ENCODE results near the gene TMEM50A. TPM values are rescaled to one million over a fixed set of nuclear protein-coding genes. Genes with fewer than 3 reads are reported as not detected.
"Not testable (repeated sequence)": the region's sequence is repeated elsewhere in the genome, so short reads cannot be mapped to it uniquely, and the experiment has no call there.

The TMEM50A gene
- total RNA-seq, 1 experiment from 2014 or later = 92.5 TPM

DNA sequence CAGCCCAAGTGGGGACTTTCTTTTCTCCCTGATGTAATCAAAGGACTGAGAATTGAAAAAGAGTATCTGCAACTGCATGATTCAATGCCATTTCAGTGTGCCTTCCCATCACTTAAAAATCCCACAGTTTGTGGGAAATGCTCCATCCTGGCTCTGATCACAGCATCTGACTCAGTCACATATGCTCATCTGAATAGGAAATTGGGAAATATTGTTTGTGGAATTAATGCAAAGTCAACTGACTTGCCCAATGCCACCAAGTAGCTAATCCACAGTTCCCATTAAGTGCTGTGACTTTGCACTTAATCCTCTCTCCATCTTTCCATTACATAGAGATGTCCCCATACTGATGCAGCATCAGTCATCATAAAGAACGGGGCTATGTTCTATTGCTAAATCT is 45.0 kb downstream of the TMEM50A start:
- not testable (repeated sequence) for DNase-seq (ENCODE audit: extremely low read depth, low read depth)

- not testable (repeated sequence) for DNase-seq (ENCODE audit: extremely low read depth, low read depth)
Observed at GRCh38 chr1:25383875-25384274, 45.7 kb downstream of the TMEM50A start.

GRCh38 chr1:25387096-25387495 is 49.0 kb downstream of the TMEM50A start:
- not testable (repeated sequence) for DNase-seq (ENCODE audit: extremely low read depth, low read depth)

DNA sequence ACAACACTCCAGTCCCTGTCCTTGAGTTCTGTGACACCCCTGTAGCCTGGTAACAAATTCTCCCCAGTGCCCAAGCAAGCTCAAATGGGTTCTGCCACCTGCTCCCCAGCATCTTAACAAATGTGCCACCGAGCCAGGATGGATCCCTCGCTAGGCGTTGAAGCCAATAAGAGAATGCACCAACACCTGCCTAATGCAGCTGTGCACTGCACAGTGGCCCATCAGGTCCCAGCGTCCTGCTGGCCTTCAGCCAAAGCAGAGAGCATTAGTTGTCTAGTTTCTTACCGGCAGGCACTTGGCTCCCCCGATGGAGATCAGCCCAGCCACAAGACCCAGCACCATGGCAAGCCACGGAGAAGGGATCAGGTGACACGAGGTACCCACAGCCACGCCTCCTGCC is 50.6 kb downstream of the TMEM50A start:
- not testable (repeated sequence) for DNase-seq (ENCODE audit: extremely low read depth, low read depth)

DNA sequence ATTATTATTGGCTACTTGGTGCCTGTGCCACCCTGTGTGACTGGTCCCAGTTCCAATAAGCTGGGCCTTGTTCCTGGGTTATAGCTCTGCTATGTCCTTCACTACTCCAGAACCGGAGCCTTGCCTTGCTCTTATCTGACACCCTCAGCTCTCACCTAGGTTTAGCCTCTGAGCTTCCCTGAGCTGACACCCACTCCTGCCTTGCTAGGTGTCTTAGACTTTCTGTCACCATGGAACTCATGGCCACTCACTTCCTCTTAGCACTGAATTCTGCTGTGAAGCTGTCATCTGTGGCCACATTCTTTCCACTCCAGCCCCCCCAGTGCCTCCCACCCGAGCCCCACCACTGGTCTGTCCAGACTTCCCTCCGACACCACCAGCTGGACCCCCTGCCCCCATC is 51.6 kb downstream of the TMEM50A start:
- DNase-seq (ENCODE audit: extremely low read depth, low read depth) = not testable (repeated sequence)

DNA sequence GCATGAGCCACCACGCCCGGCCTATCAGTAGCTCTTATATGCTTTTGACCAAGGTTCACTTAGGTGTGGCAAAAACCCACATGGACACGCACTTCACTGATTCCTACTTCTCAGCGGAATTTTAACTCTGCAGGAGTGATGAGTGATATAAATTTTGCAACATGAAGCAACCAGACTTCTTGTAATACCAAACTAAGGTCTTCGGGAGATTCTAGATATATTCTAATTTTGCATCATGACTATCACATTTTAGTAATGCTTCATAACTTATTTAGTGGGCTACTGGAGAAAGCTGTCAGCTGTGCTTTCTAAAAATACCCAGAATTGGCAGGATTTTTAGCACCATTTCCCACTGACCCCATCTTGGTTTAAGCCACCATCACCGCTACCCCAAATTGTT is 54.7 kb downstream of the TMEM50A start:
- no peak for DNase-seq (ENCODE audit: extremely low read depth, low read depth)

GRCh38 chr1:25397549-25397948 is 59.4 kb downstream of the TMEM50A start:
- DNase-seq (ENCODE audit: extremely low read depth, low read depth) = not testable (repeated sequence)

DNA sequence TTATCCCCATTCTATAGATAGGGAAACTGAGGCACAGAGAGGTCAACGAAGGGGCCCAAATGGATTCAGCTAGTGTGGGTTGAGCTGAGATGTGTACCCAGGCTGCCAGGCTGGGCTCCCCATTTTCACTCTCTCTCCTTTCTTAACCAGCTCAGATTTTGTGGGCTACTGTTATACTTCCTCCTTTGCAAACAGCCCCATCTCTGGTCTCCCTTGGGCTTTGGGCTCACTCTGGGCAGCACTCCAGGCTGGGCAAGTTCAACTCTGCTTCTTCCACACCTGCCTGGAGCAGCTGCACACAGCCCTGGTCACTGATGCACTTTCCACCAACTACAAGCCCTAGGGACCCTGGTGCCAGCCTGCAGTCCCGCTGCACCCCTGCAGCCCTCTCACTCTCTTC is 59.9 kb downstream of the TMEM50A start:
- not testable (repeated sequence) for DNase-seq (ENCODE audit: extremely low read depth, low read depth)

DNA sequence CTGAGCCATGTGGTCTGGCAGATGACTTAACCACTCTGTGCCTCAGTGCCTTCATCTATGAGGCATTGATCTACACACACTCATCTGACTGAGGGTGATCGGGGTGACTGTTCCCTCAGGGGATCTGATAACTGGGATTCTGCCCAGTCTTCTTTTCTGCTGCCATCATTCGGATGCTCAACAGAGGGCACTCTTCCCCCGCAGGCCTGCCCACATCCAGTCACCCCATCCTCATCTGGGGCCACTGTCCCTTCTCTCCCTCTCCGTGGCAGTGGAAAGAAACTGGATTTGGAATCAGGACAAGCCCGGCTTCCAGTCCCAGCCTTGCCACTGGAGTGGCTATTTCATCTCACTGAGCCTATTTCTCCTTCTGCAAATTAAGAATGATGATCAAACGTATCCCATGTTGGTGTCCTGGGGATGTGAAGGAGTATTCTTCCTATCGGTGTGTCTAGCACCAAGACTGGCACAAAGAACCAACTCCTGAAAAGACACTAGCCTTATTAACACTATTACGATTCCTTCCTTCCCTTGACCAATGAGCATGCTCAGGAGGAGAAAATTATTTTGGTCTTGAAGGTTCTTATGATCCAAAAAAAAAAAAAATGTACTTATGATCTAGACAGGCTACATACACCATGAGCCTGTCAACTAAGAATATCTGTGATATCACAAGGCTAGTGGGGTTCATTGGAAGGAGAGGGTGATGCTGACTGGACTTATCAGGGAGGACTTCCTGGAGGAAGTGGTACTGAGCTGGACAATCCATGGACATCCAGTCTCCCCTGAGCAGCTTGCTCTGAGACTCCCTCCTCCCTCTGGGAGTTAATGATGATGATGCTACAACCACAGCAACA is 65.0 kb downstream of the TMEM50A start:
- not testable (repeated sequence) for DNase-seq (ENCODE audit: extremely low read depth, low read depth)

DNA sequence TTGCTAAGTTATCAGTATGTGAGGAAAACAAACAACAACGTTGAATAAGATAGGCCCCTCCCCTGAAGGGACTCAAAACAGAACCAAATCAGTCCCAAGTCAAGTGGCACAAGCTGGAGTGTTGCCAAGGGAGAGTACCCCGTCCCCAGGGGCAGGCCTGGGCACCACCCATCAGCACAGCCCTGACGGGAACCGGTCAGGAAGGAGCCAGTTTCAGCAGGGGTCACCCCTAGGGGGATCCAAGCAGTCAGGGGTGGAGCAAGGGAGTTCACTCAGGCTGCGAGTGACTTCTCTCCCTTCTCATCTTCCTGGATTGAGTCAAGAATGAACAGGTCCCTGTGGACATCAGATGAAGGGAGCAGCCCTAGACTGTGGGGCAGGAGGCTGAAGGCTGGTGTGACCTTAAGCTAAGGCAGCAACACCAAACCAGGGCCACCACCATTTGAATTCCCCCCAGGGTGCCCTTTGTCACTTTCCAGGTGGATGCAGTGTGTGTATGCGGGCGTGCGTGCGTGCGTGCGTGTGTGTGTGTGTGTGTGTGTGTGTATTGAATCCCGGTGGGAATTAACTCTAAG is 67.7 kb downstream of the TMEM50A start:
- not testable (repeated sequence) for DNase-seq (ENCODE audit: extremely low read depth, low read depth)

- DNase-seq (ENCODE audit: extremely low read depth, low read depth) = not testable (repeated sequence)
Observed at GRCh38 chr1:25409641-25410427, 71.7 kb downstream of the TMEM50A start.

Other genes with a start within 250 kb of the TMEM50A start
- gene SYF2, start 105.8 kb upstream of the TMEM50A start, total RNA-seq (2014; rRNA removed; shearing (Covaris generic)) = 60.7 and 61.9 TPM in 2 replicates
- gene RSRP1, start 90.9 kb upstream of the TMEM50A start, total RNA-seq (2014; rRNA removed; shearing (Covaris generic)) = 43.9 and 56.8 TPM in 2 replicates
- gene RHD, start 65.8 kb upstream of the TMEM50A start, total RNA-seq (2014; rRNA removed; shearing (Covaris generic)) = not detected in 2 replicates
- gene RHCE, start 82.5 kb downstream of the TMEM50A start, total RNA-seq (2014; rRNA removed; shearing (Covaris generic)) = not detected in 2 replicates
- gene MACO1, start 92.6 kb downstream of the TMEM50A start, total RNA-seq (2014; rRNA removed; shearing (Covaris generic)) = 6.8 and 8.5 TPM in 2 replicates
- 8.0 and 8.4 TPM in 2 replicates for gene LDLRAP1, start 205.3 kb downstream of the TMEM50A start, total RNA-seq (2014; rRNA removed; shearing (Covaris generic))

Data from NCI-H460 (cell line).